GM12873 (cell line): ENCODE measurements around the gene CLN5.

Source experiments
- TF ChIP-seq, protein P1 (sequence below): IDR thresholded peaks from 2 replicates; pipeline ENCODE4 v1.5.1; 2012; ENCODE audit warnings: low read depth, mild to moderate bottlenecking, moderate library complexity, low read length, control low read depth; ENCODE audit not compliant: insufficient read depth; ENCODE audit errors: missing control alignments

Gene CLN5

GRCh38 chr13:76969488-76970365, 22.2 kb upstream of the CLN5 start:
- TF ChIP-seq, protein P1, sequence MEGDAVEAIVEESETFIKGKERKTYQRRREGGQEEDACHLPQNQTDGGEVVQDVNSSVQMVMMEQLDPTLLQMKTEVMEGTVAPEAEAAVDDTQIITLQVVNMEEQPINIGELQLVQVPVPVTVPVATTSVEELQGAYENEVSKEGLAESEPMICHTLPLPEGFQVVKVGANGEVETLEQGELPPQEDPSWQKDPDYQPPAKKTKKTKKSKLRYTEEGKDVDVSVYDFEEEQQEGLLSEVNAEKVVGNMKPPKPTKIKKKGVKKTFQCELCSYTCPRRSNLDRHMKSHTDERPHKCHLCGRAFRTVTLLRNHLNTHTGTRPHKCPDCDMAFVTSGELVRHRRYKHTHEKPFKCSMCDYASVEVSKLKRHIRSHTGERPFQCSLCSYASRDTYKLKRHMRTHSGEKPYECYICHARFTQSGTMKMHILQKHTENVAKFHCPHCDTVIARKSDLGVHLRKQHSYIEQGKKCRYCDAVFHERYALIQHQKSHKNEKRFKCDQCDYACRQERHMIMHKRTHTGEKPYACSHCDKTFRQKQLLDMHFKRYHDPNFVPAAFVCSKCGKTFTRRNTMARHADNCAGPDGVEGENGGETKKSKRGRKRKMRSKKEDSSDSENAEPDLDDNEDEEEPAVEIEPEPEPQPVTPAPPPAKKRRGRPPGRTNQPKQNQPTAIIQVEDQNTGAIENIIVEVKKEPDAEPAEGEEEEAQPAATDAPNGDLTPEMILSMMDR, result no peak

GRCh38 chr13:76971215-76971614, 20.7 kb upstream of the CLN5 start:
- TF ChIP-seq, protein P1, result no peak

DNA sequence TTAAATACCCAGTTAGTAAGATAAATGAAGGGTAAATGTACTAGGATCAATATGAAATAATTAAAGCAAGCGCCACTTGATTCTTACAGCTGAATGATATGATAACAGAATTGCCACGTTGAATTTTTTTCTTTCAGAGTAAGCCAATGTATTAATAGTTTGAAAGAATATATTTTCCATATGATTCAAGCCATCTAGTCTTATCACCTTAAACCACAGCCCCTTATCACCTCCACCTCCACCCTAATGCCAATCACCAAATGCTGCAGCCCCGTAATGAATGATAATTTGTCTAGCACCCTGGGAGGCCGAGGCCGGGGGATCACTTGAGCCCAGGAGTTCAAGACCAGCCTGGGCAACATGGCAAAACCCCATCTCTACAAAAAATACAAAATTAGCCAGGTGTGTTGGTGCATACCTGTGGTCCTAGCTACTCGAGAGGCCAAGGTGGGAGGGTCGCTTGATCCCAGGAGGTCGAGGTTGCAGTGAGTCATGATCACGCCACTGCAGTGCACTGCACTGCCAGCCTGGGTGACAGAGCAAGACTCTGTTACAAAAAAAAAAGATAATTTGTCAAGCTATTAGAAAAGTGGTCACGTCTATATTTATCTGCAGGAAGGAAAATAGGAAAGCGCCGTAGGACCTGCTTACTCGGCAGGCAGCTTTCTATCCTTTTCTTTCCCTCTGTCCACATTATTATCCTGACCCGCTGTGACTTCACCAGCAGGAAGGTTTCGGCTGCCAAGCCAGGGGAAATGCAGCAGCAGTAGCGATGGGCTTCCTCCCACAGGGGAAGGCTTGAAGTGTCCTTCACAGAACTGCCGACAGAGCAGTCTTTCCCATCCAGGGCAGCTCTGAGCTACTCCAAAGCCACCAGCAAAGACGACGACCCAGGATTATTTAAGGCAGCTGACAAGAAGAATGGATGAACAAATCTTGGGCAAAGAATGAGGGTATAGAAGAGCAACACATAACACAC, 19.7 kb upstream of the CLN5 start:
- TF ChIP-seq, protein P1, result no peak

GRCh38 chr13:76973920-76974617, 17.8 kb upstream of the CLN5 start:
- TF ChIP-seq, protein P1, result no peak

GRCh38 chr13:76974618-76974975, 17.3 kb upstream of the CLN5 start:
- TF ChIP-seq, protein P1, result no peak

DNA sequence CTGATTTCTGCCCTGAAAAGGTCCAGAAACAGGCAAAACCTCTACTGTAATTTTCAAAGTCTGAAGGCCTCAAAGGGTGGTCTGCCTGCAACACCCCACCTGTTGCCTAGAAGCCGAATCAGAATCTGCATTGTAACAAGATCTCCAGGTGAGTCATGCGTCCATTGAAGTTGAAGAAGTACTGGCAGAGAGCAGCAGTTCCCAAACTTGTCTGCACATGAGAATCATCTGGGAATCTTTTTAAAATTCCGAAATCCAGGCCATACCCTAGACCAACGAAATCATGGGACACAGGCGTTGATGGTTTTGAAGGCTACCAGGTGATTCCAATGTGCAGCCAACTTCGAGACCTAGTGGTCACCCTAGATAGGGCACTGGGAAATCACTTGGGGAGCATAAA, 16.0 kb upstream of the CLN5 start:
- TF ChIP-seq, protein P1, result no peak
